Right forelimb (tissue), 1 donor: ENCODE results near the gene HSFX2.
"Not testable (repeated sequence)": the region's sequence is repeated elsewhere in the genome, so short reads cannot be mapped to it uniquely, and the experiment has no call there.

Experiments used
- DNase-seq: peaks from one replicate; pipeline ENCODE4 v3.0.0-alpha.2; 2018

The HSFX2 gene

DNA sequence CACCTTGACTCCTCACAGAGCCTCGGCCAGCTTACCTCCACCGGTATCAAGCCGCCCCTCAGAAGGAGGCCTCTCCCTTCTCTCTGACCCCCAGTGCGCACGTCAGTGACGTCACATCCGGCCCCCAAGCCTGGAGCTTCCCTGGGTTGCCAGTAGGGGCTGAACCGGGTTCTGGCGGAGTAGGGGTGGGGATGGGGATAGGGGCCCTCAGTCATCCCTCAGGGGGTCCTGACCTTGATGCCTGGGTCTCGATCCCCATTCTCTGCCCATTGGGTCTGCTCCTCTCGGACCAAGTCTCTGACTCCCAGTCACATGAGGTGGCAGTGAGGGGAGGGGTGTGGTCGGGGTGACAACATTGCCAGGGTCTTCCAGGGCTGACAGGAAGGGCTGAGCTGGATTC is 7.8 kb downstream of the HSFX2 start, which contains the start of gene MAGEA9B:
Gene MAGEA9B (minus strand): TSS at position 101 of the 400 bp plus-strand sequence. CDS start 4,280 bp downstream, outside the sequence.
- not testable (repeated sequence) for DNase-seq

DNA sequence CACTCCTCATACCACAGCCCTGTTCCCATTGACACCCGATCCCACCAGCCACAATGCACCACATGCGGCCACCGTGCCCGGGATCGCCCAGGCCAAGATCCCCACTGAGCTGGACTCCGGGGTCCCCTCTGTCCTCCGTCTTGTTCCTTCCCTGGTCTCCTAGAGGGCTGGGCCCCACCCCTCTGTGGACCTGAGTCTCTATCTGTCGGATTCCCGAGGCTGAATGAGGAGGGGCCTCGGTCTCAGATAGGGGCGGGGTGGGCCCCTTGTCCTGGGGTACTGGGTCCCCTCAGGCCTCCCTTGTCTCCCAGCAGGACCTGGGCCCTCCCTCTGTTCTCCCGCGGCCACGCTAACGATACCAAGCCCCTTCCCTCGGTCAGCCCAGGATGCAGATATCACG is 9.5 kb downstream of the HSFX2 start:
- DNase-seq, result not testable (repeated sequence)

DNA sequence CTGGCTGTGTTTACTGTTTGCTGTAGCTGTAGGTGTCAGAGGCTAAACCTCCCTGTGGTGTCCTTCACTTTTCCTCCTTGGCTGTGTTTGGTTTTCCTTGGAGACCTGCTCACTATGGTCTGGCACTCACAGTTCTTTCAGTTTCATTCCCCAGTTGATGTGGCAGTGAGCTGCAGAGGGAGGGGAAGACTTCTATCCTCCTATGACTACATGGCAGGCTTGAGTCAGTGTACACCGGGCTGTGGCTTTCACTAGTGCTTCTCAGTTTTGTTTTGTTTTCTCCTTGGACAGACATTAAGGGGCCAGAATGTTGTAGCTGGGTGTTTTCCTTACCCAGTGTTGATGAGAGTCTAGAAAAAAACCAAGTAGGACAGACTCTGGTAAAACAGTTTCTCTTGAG is 21.7 kb downstream of the HSFX2 start:
- not testable (repeated sequence) for DNase-seq

DNA sequence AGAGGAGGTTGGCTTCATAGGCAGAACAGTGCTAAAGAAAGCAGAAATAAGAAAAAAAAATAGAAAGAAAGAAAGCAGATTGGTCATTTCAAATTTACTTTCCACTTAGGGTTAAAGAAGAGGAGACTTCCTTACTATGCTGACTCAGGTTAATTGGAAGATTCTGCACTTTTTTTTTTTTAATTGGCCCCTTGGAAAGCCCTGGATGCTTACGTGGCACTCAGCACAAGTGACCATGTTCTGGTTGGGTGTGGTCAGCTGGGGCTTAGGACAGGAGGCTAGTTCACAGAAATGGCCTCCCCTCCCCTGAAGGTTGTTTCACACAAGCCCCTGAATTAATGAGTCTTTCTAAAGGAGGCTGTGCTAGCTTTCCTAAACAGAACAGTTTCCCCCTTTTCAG is 22.4 kb downstream of the HSFX2 start:
- DNase-seq, result no peak

DNA sequence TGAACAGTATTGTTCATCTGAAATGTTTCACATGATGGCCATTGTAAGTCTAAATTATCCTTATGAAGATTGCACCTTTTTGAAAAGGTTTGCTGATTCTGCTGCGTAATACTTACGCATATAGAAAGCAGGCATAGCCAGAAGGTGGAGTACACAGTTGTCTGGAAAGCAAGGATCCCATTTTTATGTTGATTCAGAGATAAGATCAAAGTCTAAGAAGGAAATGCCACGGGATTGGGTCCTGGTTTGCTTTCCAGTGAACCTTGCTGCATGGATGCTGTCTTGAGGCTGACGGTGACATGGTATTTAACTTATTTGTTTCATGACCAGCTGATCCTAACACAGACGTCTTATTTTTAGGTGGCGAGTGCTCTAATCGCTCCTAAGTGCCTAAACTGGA is 23.3 kb downstream of the HSFX2 start:
- no peak for DNase-seq

DNA sequence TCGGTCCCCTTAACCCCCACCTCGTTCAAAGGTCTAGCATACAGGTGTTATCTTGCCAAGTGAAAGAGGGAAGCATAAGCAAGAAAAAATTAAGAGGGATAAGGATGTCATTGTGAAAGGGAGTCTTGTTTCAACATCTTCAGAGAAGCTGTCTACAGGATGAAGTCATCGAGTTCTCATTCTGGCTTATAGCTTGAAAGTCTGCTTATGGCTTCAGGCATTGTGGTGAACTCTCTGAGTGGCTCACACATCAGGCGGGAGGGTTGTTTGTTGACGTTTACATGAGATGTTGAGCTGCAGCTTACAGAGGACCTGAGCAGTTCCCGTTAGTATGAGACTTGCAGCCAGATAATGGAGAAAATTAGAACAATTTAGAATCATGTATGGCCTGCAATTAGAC is 24.4 kb downstream of the HSFX2 start:
- DNase-seq, result no peak

DNA sequence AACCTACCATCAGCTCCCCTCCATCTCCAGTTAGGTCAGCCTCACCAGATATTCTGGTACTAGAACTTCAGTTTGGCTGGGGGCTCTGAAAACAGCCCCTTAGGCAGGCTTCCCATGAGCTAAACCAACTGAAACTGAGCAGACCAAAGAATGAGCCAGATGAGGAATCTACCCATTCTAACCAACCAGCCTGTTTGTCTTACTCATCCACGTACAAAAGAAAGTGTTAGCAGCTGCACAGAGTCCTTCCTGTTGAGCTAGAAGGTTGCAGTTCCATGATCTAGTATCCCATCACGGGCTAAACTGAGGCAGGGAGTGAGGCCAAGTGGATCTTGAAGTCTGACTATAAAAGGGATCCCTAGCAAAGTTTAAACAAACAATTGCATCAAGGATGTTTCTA is 25.3 kb downstream of the HSFX2 start:
- DNase-seq, result no peak

DNA sequence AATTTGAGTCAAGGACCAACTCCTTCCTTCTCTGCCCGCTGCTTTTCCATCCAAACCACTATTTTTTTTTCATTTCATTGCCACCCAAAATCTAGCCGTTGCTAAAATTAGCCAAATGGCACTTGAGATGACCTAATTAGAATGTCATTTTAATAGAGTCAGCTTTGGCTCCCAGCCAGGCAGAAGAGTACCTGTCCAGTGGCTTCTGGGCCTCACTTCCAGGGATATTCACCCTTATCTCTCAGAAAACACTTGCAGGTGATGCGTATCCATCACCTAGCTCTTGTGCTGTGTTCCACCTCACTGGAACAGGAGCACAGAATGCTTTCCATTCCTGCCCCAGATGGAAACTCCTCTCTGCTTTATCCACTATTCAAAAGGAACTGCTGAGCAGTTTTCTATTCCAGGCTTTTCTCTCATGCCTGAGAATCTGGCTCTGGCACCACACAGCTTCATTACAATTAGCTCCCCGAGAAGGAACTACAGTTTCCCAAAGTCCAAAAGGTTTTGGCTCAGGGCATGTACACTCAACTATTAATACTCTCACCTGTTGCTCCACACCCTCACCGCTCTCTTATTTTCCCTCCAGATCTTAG is 26.3 kb downstream of the HSFX2 start:
- DNase-seq, result no peak

DNA sequence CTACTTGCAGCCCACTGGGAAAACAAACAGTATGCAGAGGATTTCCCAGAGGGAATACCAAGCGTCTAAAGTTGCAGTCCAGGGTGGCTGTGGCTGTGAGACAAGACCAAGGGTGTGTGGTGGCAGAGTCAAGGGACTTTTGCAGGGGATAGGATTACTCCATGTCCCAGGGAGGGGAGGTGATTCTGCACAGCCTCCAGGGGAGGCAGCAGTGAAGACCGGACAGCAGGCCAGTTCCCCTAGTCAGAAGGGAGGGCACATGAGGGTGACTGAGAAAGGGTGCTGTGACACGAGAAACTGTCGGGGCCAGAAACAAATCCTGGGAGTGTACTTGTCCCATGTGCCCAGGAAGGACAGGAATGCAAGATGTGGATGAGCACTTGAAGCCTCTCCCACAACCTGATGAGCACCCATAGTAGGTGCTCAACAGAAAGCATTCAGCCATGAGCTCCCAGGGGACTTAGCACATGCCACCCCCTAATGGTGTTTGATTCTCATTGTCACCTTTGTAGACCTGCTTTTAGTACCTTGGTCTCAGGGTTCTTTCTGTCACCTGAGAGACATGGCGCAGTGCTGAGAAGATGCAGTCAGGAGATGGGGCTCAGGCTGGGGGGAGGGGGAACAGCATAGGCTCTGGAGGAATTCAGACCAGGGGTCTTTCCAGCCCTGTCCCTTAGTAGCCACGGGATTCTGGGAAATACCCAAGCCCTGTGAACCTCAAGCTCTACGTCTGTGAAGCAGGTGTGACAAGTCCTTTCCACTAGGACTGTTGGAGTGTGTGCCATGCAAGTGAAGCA is 27.3 kb downstream of the HSFX2 start:
- no peak for DNase-seq

DNA sequence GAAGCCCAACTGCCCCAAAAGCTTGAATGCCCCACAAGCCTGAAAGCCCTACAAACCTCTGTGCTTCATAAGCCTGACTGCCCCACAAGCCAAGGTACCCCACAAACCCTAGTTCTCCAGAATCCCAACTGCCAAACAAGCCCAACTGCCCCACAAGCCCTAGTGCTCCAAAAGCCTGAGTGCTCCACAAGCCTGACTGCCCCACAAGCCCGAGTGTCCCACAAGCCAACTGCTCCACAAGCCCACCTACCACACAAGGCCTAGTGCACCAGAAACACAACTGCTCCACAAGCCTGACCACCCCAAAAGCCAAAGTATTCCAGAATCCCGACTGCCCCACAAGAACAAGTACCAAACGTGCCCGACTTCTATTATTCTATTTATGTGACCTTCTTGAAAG is 31.8 kb downstream of the HSFX2 start:
- DNase-seq, result no peak

DNA sequence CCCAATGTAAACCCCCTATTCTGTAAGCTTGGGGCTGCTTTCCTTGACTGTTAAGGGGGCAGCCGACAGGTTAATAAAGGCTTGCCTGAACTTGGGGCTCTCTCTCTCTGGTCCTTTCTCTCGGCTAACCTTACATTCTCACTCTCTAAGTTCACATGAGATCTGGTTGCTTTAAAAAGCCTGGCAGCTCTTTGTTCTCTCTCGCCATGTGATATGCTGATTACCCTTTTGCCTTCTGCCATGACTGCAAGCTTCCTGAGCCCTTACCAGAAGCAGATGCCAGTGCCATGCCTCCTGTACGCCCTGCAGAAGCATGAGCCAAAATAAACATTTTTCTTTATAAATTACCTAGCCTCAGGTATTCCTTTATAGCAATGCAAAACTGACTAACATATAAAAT is 39.9 kb downstream of the HSFX2 start:
- DNase-seq, result not testable (repeated sequence)

DNA sequence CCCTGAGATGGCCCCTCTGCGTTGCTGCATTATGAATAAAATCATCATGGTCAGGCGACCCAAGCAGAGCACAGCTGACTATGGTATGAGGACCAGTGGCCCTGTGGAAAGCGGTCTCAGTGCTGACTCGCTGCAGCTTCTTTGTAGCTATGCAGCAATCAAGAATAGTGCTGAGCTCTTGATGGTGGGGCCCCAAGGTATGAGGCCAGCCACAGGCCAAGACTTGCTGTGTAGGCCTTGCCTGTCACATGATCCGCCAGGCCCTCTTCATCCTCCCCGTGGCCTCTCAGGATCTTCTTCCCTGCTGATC is 43.2 kb downstream of the HSFX2 start:
- DNase-seq, result not testable (repeated sequence)

DNA sequence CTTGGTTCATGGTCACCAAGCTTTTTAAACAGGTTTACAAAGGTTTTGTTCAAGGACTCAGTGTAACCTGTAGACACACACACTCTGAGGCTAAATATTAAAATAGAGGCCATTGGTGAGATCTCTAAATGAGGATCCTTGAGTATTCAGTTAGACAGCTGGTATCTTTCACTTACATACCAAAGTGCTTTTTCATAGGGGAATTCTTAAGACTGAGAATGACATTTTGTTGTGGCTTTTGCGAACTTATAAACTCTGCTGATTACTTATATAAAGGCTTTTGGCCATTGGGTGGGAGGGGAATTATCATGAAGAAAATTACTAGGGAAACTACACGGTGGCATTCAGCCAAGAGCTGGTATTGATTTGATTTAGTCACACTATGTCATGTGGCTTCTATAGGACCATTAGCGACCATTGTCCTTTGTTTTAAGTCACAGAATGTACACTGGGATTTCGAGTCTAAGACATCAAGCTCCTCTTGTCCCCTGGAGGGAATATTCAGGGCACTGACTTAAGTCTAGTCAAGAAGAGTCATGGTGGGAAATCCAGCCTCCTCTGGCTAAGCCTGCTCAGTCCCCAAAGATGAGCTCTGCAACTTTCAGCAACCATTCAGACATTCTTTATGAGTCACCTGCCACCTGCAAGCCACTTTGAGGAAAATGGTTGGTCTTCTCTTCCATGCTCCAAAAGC is 43.7 kb downstream of the HSFX2 start:
- not testable (repeated sequence) for DNase-seq

DNA sequence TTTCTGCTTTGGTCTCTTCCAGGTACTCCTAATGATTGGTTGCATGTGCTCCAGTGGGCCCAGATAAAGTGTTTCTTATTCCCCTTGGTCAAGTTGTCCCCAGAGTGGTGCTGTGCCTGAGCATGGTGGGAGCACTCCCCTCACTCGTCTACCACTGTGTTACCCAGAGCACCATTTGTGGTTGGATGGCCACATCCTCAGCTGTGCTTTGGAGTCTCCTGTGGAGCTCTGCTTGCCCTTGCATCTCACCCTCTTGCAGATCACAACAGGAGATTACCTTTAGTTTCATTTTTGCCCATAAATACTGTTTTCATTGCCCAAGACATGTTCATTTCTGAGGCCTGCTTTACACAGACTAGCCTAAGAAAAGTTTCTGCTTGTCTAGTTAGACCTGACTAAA is 44.7 kb downstream of the HSFX2 start:
- not testable (repeated sequence) for DNase-seq

DNA sequence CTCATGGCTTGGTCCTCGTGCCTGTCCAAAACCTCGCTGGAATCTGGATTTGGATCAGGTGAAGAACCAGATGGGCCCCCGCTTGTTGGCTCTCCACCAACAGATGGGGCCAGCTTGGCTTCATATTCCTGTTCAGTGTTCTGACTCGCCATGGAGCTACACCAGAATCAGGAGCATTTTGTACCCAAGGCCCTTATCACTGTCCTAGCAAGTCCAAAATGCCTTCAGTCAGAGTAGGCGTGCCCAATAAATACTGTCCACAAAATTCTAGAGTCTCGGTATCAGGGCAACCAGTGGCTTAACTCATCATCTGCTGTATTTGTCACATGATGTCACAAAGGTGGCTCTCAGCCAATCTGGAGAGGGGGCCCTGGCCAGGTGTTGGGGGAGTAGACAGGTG is 45.4 kb downstream of the HSFX2 start, which contains the start of gene HSFX3:
Gene HSFX3 (minus strand): TSS at position 224 of the 400 bp plus-strand sequence. CDS start 72 bp downstream, at position 152.
- DNase-seq, result not testable (repeated sequence)

DNA sequence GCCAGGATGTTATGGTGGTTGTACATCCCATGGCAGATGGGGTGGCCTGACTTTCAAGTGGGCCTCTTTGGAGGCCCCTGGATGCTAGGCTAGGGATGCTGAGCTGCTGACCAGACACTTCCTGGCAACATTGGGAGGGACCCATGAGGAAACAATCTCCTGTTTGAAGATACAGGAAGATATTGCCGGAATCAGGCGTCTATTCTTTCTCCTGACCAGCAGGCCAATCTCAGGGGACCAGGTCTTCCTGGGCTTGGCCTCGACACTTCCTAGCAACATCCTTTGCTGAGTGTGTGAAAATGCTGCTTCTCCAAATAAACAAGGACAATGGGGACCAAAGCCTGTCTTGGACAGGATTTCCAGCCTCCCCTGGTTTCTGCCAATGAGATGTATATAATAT is 47.3 kb downstream of the HSFX2 start:
- not testable (repeated sequence) for DNase-seq

DNA sequence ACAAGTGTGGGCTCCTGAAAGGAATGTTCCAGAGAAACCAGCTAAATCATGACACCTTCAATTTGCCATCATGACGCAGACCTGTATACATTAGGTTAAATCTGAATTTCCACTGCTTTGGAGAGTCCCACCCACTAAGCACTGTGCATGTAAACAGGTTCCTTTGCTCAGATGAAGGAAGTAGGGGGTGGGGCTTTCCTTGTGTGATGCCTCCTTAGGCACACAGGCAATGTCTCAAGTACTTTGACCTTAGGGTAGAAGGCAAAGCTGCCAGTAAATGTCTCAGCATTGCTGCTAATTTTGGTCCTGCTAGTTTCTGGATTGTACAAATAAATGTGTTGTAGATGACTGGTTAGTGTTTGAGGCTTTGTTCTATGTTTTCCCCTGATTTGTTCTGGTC is 48.2 kb downstream of the HSFX2 start:
- not testable (repeated sequence) for DNase-seq

DNA sequence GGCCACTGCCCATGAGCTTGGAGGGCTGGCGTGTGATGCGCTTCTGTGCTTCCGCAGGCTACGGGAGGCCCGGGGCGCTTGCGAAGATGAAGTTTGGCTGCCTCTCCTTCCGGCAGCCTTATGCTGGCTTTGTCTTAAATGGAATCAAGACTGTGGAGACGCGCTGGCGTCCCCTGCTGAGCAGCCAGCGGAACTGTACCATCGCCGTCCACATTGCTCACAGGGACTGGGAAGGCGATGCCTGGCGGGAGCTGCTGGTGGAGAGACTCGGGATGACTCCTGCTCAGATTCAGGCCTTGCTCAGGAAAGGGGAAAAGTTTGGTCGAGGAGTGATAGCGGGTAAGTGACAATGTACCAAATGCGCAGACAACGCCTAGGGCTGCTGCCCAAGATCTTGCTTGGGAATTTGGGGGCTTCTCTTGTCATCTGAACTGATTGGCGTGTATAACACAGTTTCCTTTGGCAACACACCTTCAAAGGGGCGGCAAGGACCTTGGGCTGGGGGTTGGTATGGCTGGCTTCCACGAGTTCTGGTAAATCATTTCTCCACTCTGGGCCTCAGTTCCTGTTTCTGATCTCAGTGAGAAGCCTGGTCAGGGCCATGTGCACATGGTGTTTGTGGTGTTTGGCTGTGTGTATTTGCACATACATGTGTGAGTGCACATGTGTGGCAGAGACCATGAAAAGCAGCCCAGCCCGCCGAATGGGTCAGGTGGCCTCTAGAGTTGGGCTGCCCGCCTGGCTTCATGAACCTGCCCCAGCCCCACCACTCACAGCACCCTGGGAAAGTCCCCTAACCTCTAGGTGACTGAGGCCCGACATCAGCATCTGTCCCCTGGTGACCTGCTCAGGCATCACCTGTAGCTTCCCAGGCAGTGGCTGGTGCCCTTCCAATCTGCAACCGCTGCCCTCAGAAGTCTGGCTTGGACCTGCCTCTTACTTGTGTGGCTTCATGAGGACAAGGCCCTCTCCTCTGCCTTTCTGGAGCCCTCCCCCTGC is 49.3 kb downstream of the HSFX2 start:
- DNase-seq, result not testable (repeated sequence)
